Heart right ventricle (tissue), 16 donors: ENCODE measurements around the gene OR10K2. TPM values are rescaled to one million over a fixed set of nuclear protein-coding genes. Genes with fewer than 3 reads are reported as not detected.

Source experiments
- ATAC-seq, 8 donors: fragments of 200-7000 bp; cut with Tn5 transposase; one replicate each; pipeline ENCODE4 v1.9.1; 2020; ENCODE audit warnings: mild to moderate bottlenecking in 8 of 8, moderate library complexity in 8 of 8, moderate number of reproducible peaks in 1 of 8
- DNase-seq, 2 donors: peaks; one replicate each; pipeline ENCODE4 v3.0.0-alpha.2; 2020
- H3K27ac ChIP-seq, 10 donors: fragments of 200-600 bp; sonication (generic) in 2 of 10; one replicate each; pipeline versions ENCODE4 v1.5.0 to v1.8.0; 2020 to 2022; ENCODE audit warnings: mild to moderate bottlenecking in 3 of 10
- H3K27me3 ChIP-seq, 7 donors: fragments of 200-600 bp; one replicate each; pipeline ENCODE4 v1.8.0; 2021 to 2022; ENCODE audit warnings: mild to moderate bottlenecking in 2 of 7
- H3K36me3 ChIP-seq, 9 donors: fragments of 200-600 bp; sonication (generic) in 1 of 9; one replicate each; pipeline versions ENCODE4 v1.5.0 to v1.8.0; 2020 to 2022; ENCODE audit warnings: mild to moderate bottlenecking in 2 of 9
- H3K4me1 ChIP-seq, 9 donors: fragments of 200-600 bp; sonication (generic) in 1 of 9; one replicate each; pipeline versions ENCODE4 v1.5.0 to v1.8.0; 2020 to 2022; ENCODE audit warnings: mild to moderate bottlenecking in 4 of 9
- H3K4me3 ChIP-seq, 10 donors: fragments of 200-600 bp; sonication (generic) in 2 of 10; one replicate each; pipeline versions ENCODE4 v1.5.0 to v1.8.0; 2020 to 2022; ENCODE audit warnings: mild to moderate bottlenecking in 7 of 10, moderate library complexity in 2 of 10
- H3K9me3 ChIP-seq, 11 donors: fragments of 200-600 bp in 10 of 11; sonication (generic) in 2 of 11; one replicate each; pipeline versions ENCODE4 v1.5.0 to v1.8.0; 2013 to 2022; ENCODE audit warnings: mild to moderate bottlenecking in 2 of 11, control low read depth in 1 of 11, moderate library complexity in 1 of 11
- CTCF ChIP-seq, 9 donors: fragments of 200-600 bp; sonication (generic) in 2 of 9; IDR thresholded peaks; one replicate each; pipeline versions ENCODE4 v1.5.0 to v1.8.0; 2021 to 2022; ENCODE audit warnings: antibody characterized with exemption in 9 of 9, mild to moderate bottlenecking in 5 of 9, moderate library complexity in 1 of 9
- WGBS, 2 donors: extraction: QIAGEN DNeasy Blood & Tissue Kit; methylation state at CpG; one replicate each; pipeline ENCODE4 v1.1.7; 2013; ENCODE audit warnings: inconsistent platforms in 1 of 2; 5-methylcytosine and 5-hydroxymethylcytosine counted together
- intact Hi-C, 10 donors: fragments of 100-400 bp; cut with DNase I; formaldehyde crosslinking; loops; one replicate each; pipeline versions ENCODE4 v1.11.1 to v1.14.2; 2022
- polyA plus RNA-seq, 2 donors: library from polyadenylated mRNA; stranded (reverse); fragments of 200-250 nt; gene quantifications; one replicate each; pipeline ENCODE4 v1.2.3, GENCODE V29; 2013
- total RNA-seq, 10 donors: library from RNA; stranded (reverse); fragmentation: NEBNext Ultra II Directional in 3 of 10; extraction: Animal tissue kit (Norgen Biotek cat#: 25700) in 3 of 10; gene quantifications; one replicate each; pipeline versions ENCODE4 v1.2.1 to v1.2.4, GENCODE V29; 2021 to 2023
- donor health status: Arrhythmogenic right ventricular cardiomyopathy.
- donor health status: ischemic (EF 13 %, LVEDD 7.1; RV severe dilation, severe dysfunction).
- donor health status: healthy with polysubstance abuse.
- donor health status: DM: no; HTN: yes; CAD: no.
- donor health status: DM: no; HTN: no; CAD: no.
- donor health status: ischemic (EF 25% LVEDD 6.9; RV normal size, moderate dysfunction).
- donor health status: ischemic (EF 25% LVEDD 5.7; RV mildly dilated, moderate dysfunction).
- donor health status: healthy.
- donor health status: DM: yes; HTN: yes; CAD: no.
- donor health status: Ischemic cardiomyopathy.
- donor health status: ischemic (EF 35%, LVEDD 5.7; RV mildly dilated, moderate dysfunction).
- donor health status: nonischemic (EF 11% LVEDD 7.7; RV severe dilation, severe dysfunction).
- donor health status: DM: yes; HTN: yes; CAD: no.
- donor health status: PGD.
- donor health status: ischemic (EF 29% LVEDD 5.4; RV normal size, mild dysfunction).
- donor health status: nonischemic (EF 23%, LVEDD 6.1; RV moderate dilation, normal function).

OR10K2 gene
- total and polyA plus RNA-seq, 12 donors = not detected

- Histone ChIP-seq H3K27ac (no peak overlapping the region), H3K9me3 (no peaks in the 10 kb centered on the region), H3K4me1 (no peaks in the 10 kb centered on the region), H3K36me3 (no peaks in the 10 kb centered on the region), H3K27me3 (no peaks in the 10 kb centered on the region), H3K4me3 (no peak overlapping the region)
- 74 to 89% methylated on average over 5 of the region's 5 CpGs for whole genome bisulfite sequencing, 2 donors
- intact Hi-C loops = no loop called here
- TF ChIP-seq CTCF (IDR thresholded peaks at IDR 0.05) = no peak
- ATAC-seq = no peak
- no peak for DNase-seq
Observed at GRCh38 chr1:158407092-158407491, 18.9 kb downstream of the OR10K2 start.

GRCh38 chr1:158400871-158401270, 25.2 kb downstream of the OR10K2 start:
- intact Hi-C loops = no loop called here
- Histone ChIP-seq H3K9me3 (no peaks in the 10 kb centered on the region), H3K36me3 (no peaks in the 10 kb centered on the region), H3K27ac (no peak overlapping the region), H3K4me3 (no peak overlapping the region), H3K27me3 (no peaks in the 10 kb centered on the region), H3K4me1 (no peaks in the 10 kb centered on the region)
- TF ChIP-seq CTCF (IDR thresholded peaks at IDR 0.05) = no peak
- 77 to 80% methylated on average over 3 of the region's 3 CpGs for WGBS, 2 donors
- DNase-seq (no peak), ATAC-seq (no peak)

- TF ChIP-seq CTCF (IDR thresholded peaks at IDR 0.05) = no peak
- ATAC-seq (no peak), DNase-seq (no peak)
- Histone ChIP-seq H3K36me3 (no peaks in the 10 kb centered on the region), H3K9me3 (no peaks in the 10 kb centered on the region), H3K27ac (no peak within 1 kb of the TSS), H3K4me1 (no peaks in the 10 kb centered on the region), H3K27me3 (no peaks in the 10 kb centered on the region), H3K4me3 (no peak within 1 kb of the TSS)
- intact Hi-C loops = no loop called here
- WGBS, 2 donors = 87 to 89% methylated on average over 5 of the region's 5 CpGs
Observed at GRCh38 chr1:158398818-158399514, 27.1 kb downstream of the OR10K2 start, which contains the start of gene OR10T2. Gene OR10T2, minus strand, starts transcription at chr1:158399466. Its CDS starts 0 bp downstream, at chr1:158399466.

- H3K9me3 ChIP-seq = no peaks in the 10 kb centered on the region
- no peak overlapping the region for H3K27ac ChIP-seq
- H3K4me1 ChIP-seq = no peaks in the 10 kb centered on the region
- 88 to 92% methylated on average over 3 of the region's 3 CpGs for WGBS, 2 donors
- TF ChIP-seq CTCF (IDR thresholded peaks at IDR 0.05) = no peak
- no peak for DNase-seq
- H3K4me3 ChIP-seq = no peak overlapping the region
- no peak for ATAC-seq
- no peaks in the 10 kb centered on the region for H3K36me3 ChIP-seq
- no peaks in the 10 kb centered on the region for H3K27me3 ChIP-seq
- intact Hi-C loops = no loop called here
Observed at GRCh38 chr1:158396646-158397045, 29.4 kb downstream of the OR10K2 start.
